Mesenchymal stem cell (in vitro differentiated cells and primary cell): ENCODE results near the gene PADI1.

Experiments
- DNase-seq: peaks from one replicate; pipeline ENCODE4 v3.0.0-alpha.2; 2013
- H2AFZ ChIP-seq: one replicate; pipeline ENCODE4 v1.6.1; 2013; ENCODE audit warnings: low read depth, mild to moderate bottlenecking, control low read depth, inconsistent platforms, low read length, moderate library complexity
- H2AK5ac ChIP-seq: 2 replicates; pipeline ENCODE4 v1.6.1; 2013; ENCODE audit warnings: low read length, moderate library complexity, mild to moderate bottlenecking, inconsistent platforms; ENCODE audit not compliant: severe bottlenecking
- H2BK120ac ChIP-seq: one replicate; pipeline ENCODE4 v1.6.1; 2013; ENCODE audit warnings: low read depth, mild to moderate bottlenecking, inconsistent platforms, low read length, moderate library complexity
- H2BK12ac ChIP-seq, 2 experiments: one replicate each; pipeline ENCODE4 v1.6.1; 2013; ENCODE audit warnings: inconsistent platforms in 2 of 2, low read length in 2 of 2, mild to moderate bottlenecking in 2 of 2, moderate library complexity in 2 of 2, control low read depth in 1 of 2
- H2BK15ac ChIP-seq: one replicate; pipeline ENCODE4 v1.6.1; 2013; ENCODE audit warnings: mild to moderate bottlenecking, low read depth, inconsistent platforms; ENCODE audit not compliant: poor library complexity, severe bottlenecking
- H2BK5ac ChIP-seq: 2 replicates; pipeline ENCODE4 v1.6.1; 2013; ENCODE audit warnings: low read depth, mild to moderate bottlenecking, low read length, control low read depth, inconsistent platforms; ENCODE audit not compliant: poor library complexity, severe bottlenecking
- H3K14ac ChIP-seq, 2 experiments: one replicate each; pipeline ENCODE4 v1.6.1; 2013; ENCODE audit warnings: inconsistent platforms in 2 of 2, low read length in 2 of 2, control low read depth in 1 of 2, mild to moderate bottlenecking in 1 of 2, moderate library complexity in 1 of 2
- H3K18ac ChIP-seq, 2 experiments: one replicate each; pipeline ENCODE4 v1.6.1; 2013; ENCODE audit warnings: inconsistent platforms in 2 of 2, low read length in 2 of 2, control low read depth in 1 of 2, low read depth in 1 of 2, mild to moderate bottlenecking in 1 of 2
- H3K23ac ChIP-seq, 2 experiments: one replicate each; pipeline ENCODE4 v1.6.1; 2013; ENCODE audit warnings: inconsistent platforms in 2 of 2, low read length in 2 of 2, mild to moderate bottlenecking in 2 of 2, moderate library complexity in 2 of 2, control low read depth in 1 of 2
- H3K27ac ChIP-seq: 2 replicates; pipeline ENCODE4 v1.5.1; 2013; ENCODE audit warnings: mild to moderate bottlenecking, moderate library complexity, low read length, control low read depth, inconsistent platforms; ENCODE audit not compliant: poor library complexity, severe bottlenecking
- H3K27me3 ChIP-seq, 2 experiments: 2 replicates each; pipeline versions ENCODE4 v1.6.1 to v1.7.0; 2013; ENCODE audit warnings: low read length in 2 of 2, mild to moderate bottlenecking in 2 of 2, moderate library complexity in 2 of 2, control low read depth in 1 of 2, inconsistent platforms in 1 of 2; ENCODE audit not compliant: control insufficient read depth in 1 of 2, insufficient read depth in 1 of 2
- H3K36me3 ChIP-seq, 2 experiments: 2 replicates each; pipeline versions ENCODE4 v1.6.1 to v1.7.0; 2013; ENCODE audit warnings: low read length in 2 of 2, control low read depth in 1 of 2, inconsistent platforms in 1 of 2, low read depth in 1 of 2, mild to moderate bottlenecking in 1 of 2; ENCODE audit not compliant: insufficient read depth in 2 of 2, control insufficient read depth in 1 of 2
- H3K4ac ChIP-seq, 2 experiments: one replicate each; pipeline ENCODE4 v1.6.1; 2013; ENCODE audit warnings: inconsistent platforms in 2 of 2, low read length in 2 of 2, mild to moderate bottlenecking in 2 of 2, moderate library complexity in 2 of 2, control low read depth in 1 of 2, low read depth in 1 of 2
- H3K4me1 ChIP-seq: 2 replicates; pipeline ENCODE4 v1.6.1; 2013; ENCODE audit warnings: low read depth, low read length, control low read depth; ENCODE audit not compliant: control insufficient read depth, insufficient read depth
- H3K4me2 ChIP-seq: 2 replicates; pipeline ENCODE4 v1.6.1; 2013; ENCODE audit warnings: low read length, mild to moderate bottlenecking, inconsistent platforms; ENCODE audit not compliant: poor library complexity, severe bottlenecking
- H3K4me3 ChIP-seq, 2 experiments: 2 replicates each; pipeline versions ENCODE4 v1.5.1 to v1.7.0; 2013; ENCODE audit warnings: low read length in 2 of 2, mild to moderate bottlenecking in 2 of 2, control low read depth in 1 of 2, low read depth in 1 of 2; ENCODE audit not compliant: insufficient read depth in 1 of 2
- H3K79me1 ChIP-seq: replicated peaks from 2 replicates; pipeline ENCODE4 v1.6.1; 2013; ENCODE audit warnings: mild to moderate bottlenecking, control low read depth, low read length, inconsistent platforms; ENCODE audit not compliant: poor library complexity, severe bottlenecking
- H3K9ac ChIP-seq: 2 replicates; pipeline ENCODE4 v1.7.0; 2013; ENCODE audit warnings: mild to moderate bottlenecking, low read length, moderate library complexity
- H3K9me3 ChIP-seq: 2 replicates; pipeline ENCODE4 v1.7.0; 2013; ENCODE audit warnings: mild to moderate bottlenecking, low read length; ENCODE audit not compliant: control insufficient read depth
- H4K8ac ChIP-seq: one replicate; pipeline ENCODE4 v1.6.1; 2013; ENCODE audit warnings: inconsistent platforms, mild to moderate bottlenecking, low read length, moderate library complexity
- H4K91ac ChIP-seq: one replicate; pipeline ENCODE4 v1.6.1; 2013; ENCODE audit warnings: mild to moderate bottlenecking, low read length, inconsistent platforms
- WGBS: methylation state at CpG from one replicate; pipeline ENCODE4 v1.1.7; 2013; ENCODE audit warnings: mixed read lengths; 5-methylcytosine and 5-hydroxymethylcytosine counted together

The PADI1 gene

DNA sequence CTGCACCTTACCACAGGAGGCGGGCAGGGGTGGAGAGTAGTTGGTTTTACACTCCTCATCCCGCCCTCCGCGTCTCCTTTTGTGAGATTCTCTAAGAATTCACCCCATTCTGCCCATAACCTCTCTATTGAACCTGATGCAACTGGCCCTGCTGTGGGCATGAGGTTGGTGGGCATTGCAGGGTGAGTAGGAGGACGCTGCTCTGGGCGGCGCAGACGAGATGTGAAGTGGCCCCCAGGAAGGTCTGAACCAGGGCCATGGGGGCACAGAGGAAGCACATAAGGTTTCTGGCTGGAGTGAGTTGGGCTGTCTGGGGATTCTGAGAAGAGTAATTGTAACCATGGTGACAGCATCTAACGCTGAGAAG is 8.8 kb downstream of the PADI1 start:
- no peak for DNase-seq
- no peaks in the 10 kb centered on the region for H3K36me3 ChIP-seq
- H3K14ac ChIP-seq = peak overlapping the region in 1 of 2 experiments; percentile 37
- H3K4ac ChIP-seq = no peak overlapping the region
- H2AFZ ChIP-seq = no peak overlapping the region
- no peak overlapping the region for H3K4me2 ChIP-seq
- peak overlapping the region; percentile 95 for H3K27ac ChIP-seq
- no peak overlapping the region for H3K9ac ChIP-seq
- H3K18ac ChIP-seq = peak overlapping the region; percentile 6 to 46
- no peak overlapping the region for H2BK120ac ChIP-seq
- no peak overlapping the region for H3K23ac ChIP-seq
- peak overlapping the region in 1 of 2 experiments; percentile 70 for H2BK12ac ChIP-seq
- no peak overlapping the region for H4K8ac ChIP-seq
- H3K27me3 ChIP-seq = peaks cover 0 to 84% of the 10 kb centered on the region in 2 experiments
- H3K79me1 ChIP-seq = no peaks in the 10 kb centered on the region
- 97% methylated on average over 6 of the region's 9 CpGs for WGBS
- H2BK15ac ChIP-seq = no peak overlapping the region
- peak overlapping the region; percentile 37 for H2AK5ac ChIP-seq
- H2BK5ac ChIP-seq = no peak overlapping the region
- H3K9me3 ChIP-seq = no peaks in the 10 kb centered on the region
- no peak overlapping the region for H4K91ac ChIP-seq
- H3K4me1 ChIP-seq = peaks cover 55% of the 10 kb centered on the region
- no peak overlapping the region for H3K4me3 ChIP-seq

DNA sequence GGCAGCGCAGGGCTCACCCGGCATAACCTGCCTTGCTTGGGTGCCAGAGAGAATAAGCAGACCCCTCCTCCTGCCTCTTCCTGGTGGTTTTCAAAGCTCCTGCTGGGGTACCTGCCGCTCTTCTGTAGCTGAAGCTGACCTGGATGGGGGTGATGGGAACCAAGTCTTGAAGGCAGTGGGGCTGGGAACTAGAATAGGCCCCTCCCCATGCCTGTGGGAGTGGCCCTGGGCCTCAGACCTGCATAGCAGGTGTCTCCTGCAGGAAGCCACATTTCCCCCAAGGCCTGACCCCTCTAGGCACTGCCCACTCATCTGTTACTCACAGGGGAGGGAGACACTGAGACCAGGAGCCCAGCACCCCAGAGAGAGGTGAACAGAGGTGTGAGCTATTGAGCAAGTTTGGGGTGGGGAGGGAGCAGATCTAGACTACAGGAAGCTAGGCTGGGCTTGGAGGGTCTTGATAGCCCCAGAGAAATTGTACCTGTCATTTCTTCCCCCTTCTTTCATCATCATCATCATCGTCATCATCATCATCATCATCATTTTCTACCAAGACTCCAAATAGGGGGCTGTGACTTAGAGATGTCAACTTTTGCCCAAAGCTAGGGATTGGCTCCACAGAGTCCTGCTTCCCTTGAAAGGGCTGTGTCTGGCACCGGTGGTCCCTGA is 10.1 kb downstream of the PADI1 start:
- H2BK5ac ChIP-seq = no peak overlapping the region
- no peak overlapping the region for H2AFZ ChIP-seq
- H4K91ac ChIP-seq = peak overlapping the region; percentile 18
- 82% methylated on average over 5 of the region's 5 CpGs for WGBS
- peak overlapping the region; percentile 87 for H2BK15ac ChIP-seq
- H3K27me3 ChIP-seq = peaks cover 0 to 81% of the 10 kb centered on the region in 2 experiments
- no peak for DNase-seq
- H2AK5ac ChIP-seq = peak overlapping the region; percentile 78
- peak overlapping the region in 1 of 2 experiments; percentile 14 for H3K18ac ChIP-seq
- no peak overlapping the region for H3K27ac ChIP-seq
- H3K4me1 ChIP-seq = peaks cover 48% of the 10 kb centered on the region
- peak overlapping the region in 1 of 2 experiments; percentile 81 for H2BK12ac ChIP-seq
- H3K4me3 ChIP-seq = no peak overlapping the region
- no peak overlapping the region for H2BK120ac ChIP-seq
- no peaks in the 10 kb centered on the region for H3K79me1 ChIP-seq
- no peak overlapping the region for H4K8ac ChIP-seq
- H3K36me3 ChIP-seq = no peaks in the 10 kb centered on the region
- no peak overlapping the region for H3K23ac ChIP-seq
- no peak overlapping the region for H3K9ac ChIP-seq
- peak overlapping the region in 1 of 2 experiments; percentile 68 for H3K14ac ChIP-seq
- peak overlapping the region in 1 of 2 experiments; percentile 3 for H3K4ac ChIP-seq
- no peaks in the 10 kb centered on the region for H3K9me3 ChIP-seq
- H3K4me2 ChIP-seq = no peak overlapping the region

DNA sequence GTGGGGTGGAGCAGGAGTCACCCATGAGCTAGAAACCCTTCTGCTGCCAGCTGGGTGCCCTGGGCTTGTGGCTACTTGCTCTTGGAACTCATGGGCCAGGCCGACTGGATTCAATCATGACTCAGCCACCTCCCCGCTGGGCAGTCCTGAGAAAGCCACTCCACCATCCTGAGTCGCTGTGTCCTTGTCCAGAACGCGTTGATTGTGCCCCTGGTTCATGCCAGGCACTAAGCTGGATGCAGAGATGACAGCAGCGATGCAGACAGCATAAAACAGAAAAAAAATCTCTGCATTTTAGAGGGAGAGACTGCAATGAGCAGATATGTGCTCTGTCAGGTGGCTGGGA is 10.6 kb downstream of the PADI1 start:
- Histone ChIP-seq H3K36me3 (no peaks in the 10 kb centered on the region), H3K4ac (peak overlapping the region in 1 of 2 experiments; percentile 3), H3K4me1 (peaks cover 43% of the 10 kb centered on the region), H3K23ac (no peak overlapping the region), H2BK15ac (no peak overlapping the region), H3K14ac (no peak overlapping the region), H3K9ac (no peak overlapping the region), H2BK5ac (no peak overlapping the region), H3K79me1 (no peaks in the 10 kb centered on the region), H2BK12ac (no peak overlapping the region), H3K27me3 (peaks cover 0 to 80% of the 10 kb centered on the region in 2 experiments), H4K91ac (no peak overlapping the region), H3K4me2 (no peak overlapping the region), H2AK5ac (peak overlapping the region; percentile 78), H2AFZ (no peak overlapping the region), H3K27ac (no peak overlapping the region), H3K4me3 (no peak overlapping the region), H3K18ac (peak overlapping the region in 1 of 2 experiments; percentile 7), H2BK120ac (no peak overlapping the region), H3K9me3 (no peaks in the 10 kb centered on the region), H4K8ac (no peak overlapping the region)
- WGBS = 80% methylated on average over 6 of the region's 6 CpGs
- peak; percentile 25 for DNase-seq

DNA sequence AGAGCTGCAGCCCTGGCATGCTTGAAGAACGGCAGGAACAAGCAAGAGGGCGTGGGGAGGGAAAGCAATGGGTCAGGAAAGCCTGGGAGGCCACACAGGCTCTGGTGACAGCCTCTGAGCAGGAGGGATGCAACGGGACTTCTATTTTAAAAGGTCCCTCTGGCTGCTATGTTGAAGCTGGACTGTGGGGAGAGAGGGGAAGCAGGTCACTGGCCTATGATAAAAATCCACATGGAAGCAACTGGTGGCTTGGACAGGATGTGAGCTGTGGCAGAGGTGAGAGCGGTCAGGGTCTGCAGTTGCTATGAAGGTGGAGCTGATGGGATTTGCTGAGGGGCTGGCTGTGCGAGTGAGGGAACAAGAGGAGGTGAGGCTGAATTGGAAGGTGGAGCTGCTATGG is 11.2 kb downstream of the PADI1 start:
- Histone ChIP-seq H2BK12ac (peak overlapping the region; percentile 29 to 43), H4K8ac (peak overlapping the region; percentile 14), H3K36me3 (no peaks in the 10 kb centered on the region), H3K9ac (no peak overlapping the region), H3K27ac (no peak overlapping the region), H3K4me1 (peaks cover 40% of the 10 kb centered on the region), H2BK15ac (no peak overlapping the region), H3K4me3 (no peak overlapping the region), H3K4me2 (no peak overlapping the region), H3K9me3 (no peaks in the 10 kb centered on the region), H3K79me1 (no peaks in the 10 kb centered on the region), H2BK120ac (no peak overlapping the region), H2AFZ (no peak overlapping the region), H3K18ac (no peak overlapping the region), H3K4ac (no peak overlapping the region), H3K27me3 (peaks cover 0 to 81% of the 10 kb centered on the region in 2 experiments), H2BK5ac (no peak overlapping the region), H3K23ac (no peak overlapping the region), H2AK5ac (peak overlapping the region; percentile 87), H3K14ac (no peak overlapping the region), H4K91ac (peak overlapping the region; percentile 24)
- DNase-seq = no peak
- WGBS = 77% methylated on average over 5 of the region's 5 CpGs
